GM12892 (cell line): ENCODE measurements around the gene ADAMTSL1.

Source experiments
- POLR2A ChIP-seq: IDR thresholded peaks from 2 replicates; pipeline ENCODE4 v1.6.1; 2011; ENCODE audit warnings: low read depth, low read length, control low read depth
- POLR2AphosphoS5 ChIP-seq: IDR thresholded peaks from 2 replicates; pipeline ENCODE4 v1.6.1; 2011; ENCODE audit warnings: low read depth, low read length, control low read depth

DNA sequence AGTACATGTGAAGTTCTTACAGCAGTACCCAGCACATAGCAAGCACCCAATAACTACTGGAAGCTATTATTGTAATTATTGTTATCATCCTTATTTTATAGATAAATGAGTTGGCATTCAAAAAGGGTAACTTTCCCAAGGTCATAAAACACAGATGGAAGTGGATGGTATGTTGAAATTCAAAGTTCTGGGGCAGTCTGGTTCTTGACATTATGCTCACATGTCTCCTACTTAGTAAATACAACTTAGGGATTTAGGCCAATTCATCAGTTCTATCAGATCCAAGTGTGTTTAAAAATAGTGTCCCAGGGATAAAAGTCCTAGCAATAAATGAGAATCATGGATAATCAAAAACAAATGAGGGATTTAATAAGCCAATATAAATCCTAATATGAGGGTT lies 265.2 kb downstream of the ADAMTSL1 start:
- TF ChIP-seq POLR2A, result no peak
- no peak for TF ChIP-seq POLR2AphosphoS5
